Measurements from ENCODE around the gene GNAI3. TPM values are rescaled to one million over a fixed set of nuclear protein-coding genes. Genes with fewer than 3 reads are reported as not detected.

Gene GNAI3
- polyA plus RNA-seq, 3 donors: 3.0 to 14.2 (median 10.4) TPM

DNA sequence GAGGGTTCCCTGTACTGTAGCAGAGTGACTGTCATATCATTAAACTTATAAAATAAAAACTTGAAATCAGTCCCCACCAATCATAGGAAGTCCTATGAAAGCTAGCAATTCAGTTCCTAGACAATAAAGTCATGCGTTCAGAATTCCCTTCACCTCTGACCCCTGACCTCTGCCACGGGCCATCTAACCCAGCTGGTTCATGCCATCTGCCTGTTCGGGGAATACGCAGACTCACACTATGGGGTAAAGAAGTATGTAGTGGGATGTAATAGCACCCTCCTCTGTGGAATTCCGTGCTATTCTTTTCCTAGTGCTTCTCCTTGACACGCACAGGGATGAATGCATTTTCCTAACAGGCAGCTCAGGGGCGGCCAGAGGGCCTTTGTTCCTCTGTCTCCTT lies 109.6 kb downstream of the GNAI3 start:
- no peak overlapping the region for H3K27ac ChIP-seq (ENCODE audit: low read depth in 1 of 2, low read length in 2 of 2)
- H3K9ac ChIP-seq (ENCODE audit: insufficient read depth, low read length, poor library complexity, severe bottlenecking): no peak overlapping the region
- H3K36me3 ChIP-seq (replicated peaks in 1 of 2; ENCODE audit: control insufficient read depth in 1 of 2, insufficient read depth in 2 of 2, low read length in 2 of 2): peaks cover 0 to 3% of the 10 kb centered on the region in 2 donors
- no peaks in the 10 kb centered on the region for H4K20me1 ChIP-seq (ENCODE audit: insufficient read depth, low read length)
- H3K4me2 ChIP-seq (replicated peaks; ENCODE audit: extremely low read depth, low read length, poor library complexity, severe bottlenecking): no peak overlapping the region
- no peak overlapping the region for H3K27ac Mint-ChIP-seq
- H3K9me3 ChIP-seq (replicated peaks in 1 of 2; ENCODE audit: control insufficient read depth in 1 of 2, insufficient read depth in 1 of 2, low read length in 2 of 2): no peaks in the 10 kb centered on the region
- no peak overlapping the region for H3K4me3 Mint-ChIP-seq
- peaks cover 1 to 15% (median 9%) of the 10 kb centered on the region in 3 donors for H3K27me3 Mint-ChIP-seq (ENCODE audit: low read depth in 3 of 3)
- no peak overlapping the region for H2AFZ ChIP-seq (ENCODE audit: insufficient read depth, low read depth, low read length, poor library complexity, severe bottlenecking)
- 83% methylated on average over 2 of the region's 7 CpGs for WGBS (ENCODE audit: insufficient coverage)
- intact Hi-C loops (cut with micrococcal nuclease): no loop called here
- H3K27me3 ChIP-seq (ENCODE audit: control insufficient read depth in 2 of 2, insufficient read depth in 2 of 2, low read length in 2 of 2): no peaks in the 10 kb centered on the region
- peaks cover 0 to 1% (median 0%) of the 10 kb centered on the region in 7 donors for H3K9me3 Mint-ChIP-seq
- H3K4me1 Mint-ChIP-seq: peaks cover 62% of the 10 kb centered on the region
- DNase-seq: no peak
- TF ChIP-seq, protein P1, sequence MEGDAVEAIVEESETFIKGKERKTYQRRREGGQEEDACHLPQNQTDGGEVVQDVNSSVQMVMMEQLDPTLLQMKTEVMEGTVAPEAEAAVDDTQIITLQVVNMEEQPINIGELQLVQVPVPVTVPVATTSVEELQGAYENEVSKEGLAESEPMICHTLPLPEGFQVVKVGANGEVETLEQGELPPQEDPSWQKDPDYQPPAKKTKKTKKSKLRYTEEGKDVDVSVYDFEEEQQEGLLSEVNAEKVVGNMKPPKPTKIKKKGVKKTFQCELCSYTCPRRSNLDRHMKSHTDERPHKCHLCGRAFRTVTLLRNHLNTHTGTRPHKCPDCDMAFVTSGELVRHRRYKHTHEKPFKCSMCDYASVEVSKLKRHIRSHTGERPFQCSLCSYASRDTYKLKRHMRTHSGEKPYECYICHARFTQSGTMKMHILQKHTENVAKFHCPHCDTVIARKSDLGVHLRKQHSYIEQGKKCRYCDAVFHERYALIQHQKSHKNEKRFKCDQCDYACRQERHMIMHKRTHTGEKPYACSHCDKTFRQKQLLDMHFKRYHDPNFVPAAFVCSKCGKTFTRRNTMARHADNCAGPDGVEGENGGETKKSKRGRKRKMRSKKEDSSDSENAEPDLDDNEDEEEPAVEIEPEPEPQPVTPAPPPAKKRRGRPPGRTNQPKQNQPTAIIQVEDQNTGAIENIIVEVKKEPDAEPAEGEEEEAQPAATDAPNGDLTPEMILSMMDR (IDR thresholded peaks at IDR 0.05): no peak
- H3K36me3 Mint-ChIP-seq: peaks cover 6 to 11% of the 10 kb centered on the region in 2 donors
- peaks cover 42 to 50% of the 10 kb centered on the region in 2 donors for H3K4me1 ChIP-seq (ENCODE audit: control insufficient read depth in 1 of 2, insufficient read depth in 2 of 2, low read length in 2 of 2)
- no peak overlapping the region for H3K4me3 ChIP-seq (replicated peaks in 1 of 3; ENCODE audit: low read depth in 2 of 3, low read length in 3 of 3)
- H3K79me2 ChIP-seq (ENCODE audit: insufficient read depth, low read length): no peaks in the 10 kb centered on the region

DNA sequence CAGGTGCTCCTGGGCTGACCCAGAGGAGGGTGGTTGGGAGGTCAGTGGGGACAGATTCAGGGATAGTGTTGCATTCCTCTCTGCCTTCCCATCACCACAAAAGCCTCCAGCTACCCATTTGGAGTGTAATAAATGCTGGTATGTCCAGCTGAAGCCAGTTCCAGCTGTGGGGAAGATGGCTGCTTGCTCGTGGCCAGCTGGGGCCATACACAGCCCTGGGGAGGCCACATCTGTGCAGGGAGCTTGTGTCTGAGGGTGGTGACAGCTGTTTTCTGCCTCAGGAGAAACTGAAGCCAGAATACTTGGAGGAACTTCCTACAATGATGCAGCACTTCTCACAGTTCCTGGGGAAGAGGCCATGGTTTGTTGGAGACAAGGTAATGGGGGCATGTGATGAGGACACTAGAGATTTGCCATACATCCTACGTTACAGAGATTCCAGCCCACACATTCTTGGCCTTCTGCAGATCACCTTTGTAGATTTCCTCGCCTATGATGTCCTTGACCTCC lies 110.2 kb downstream of the GNAI3 start:
- TF ChIP-seq, protein P1 (IDR thresholded peaks at IDR 0.05): no peak
- H3K4me3 ChIP-seq (replicated peaks in 1 of 3; ENCODE audit: low read depth in 2 of 3, low read length in 3 of 3): no peak overlapping the region
- no peak overlapping the region for H3K9ac ChIP-seq (ENCODE audit: insufficient read depth, low read length, poor library complexity, severe bottlenecking)
- WGBS (ENCODE audit: insufficient coverage): 50% methylated on average over 2 of the region's 3 CpGs
- peaks cover 0 to 3% of the 10 kb centered on the region in 2 donors for H3K36me3 ChIP-seq (replicated peaks in 1 of 2; ENCODE audit: control insufficient read depth in 1 of 2, insufficient read depth in 2 of 2, low read length in 2 of 2)
- H3K27ac ChIP-seq (ENCODE audit: low read depth in 1 of 2, low read length in 2 of 2): no peak overlapping the region
- no peaks in the 10 kb centered on the region for H4K20me1 ChIP-seq (ENCODE audit: insufficient read depth, low read length)
- no peak overlapping the region for H3K4me2 ChIP-seq (replicated peaks; ENCODE audit: extremely low read depth, low read length, poor library complexity, severe bottlenecking)
- Mint-ChIP-seq H3K9me3 (peaks cover 0 to 1% (median 0%) of the 10 kb centered on the region in 7 donors), H3K4me3 (no peak overlapping the region), H3K27me3 (ENCODE audit: low read depth in 3 of 3) (peaks cover 1 to 11% (median 9%) of the 10 kb centered on the region in 3 donors), H3K36me3 (peaks cover 6 to 11% of the 10 kb centered on the region in 2 donors), H3K4me1 (peaks cover 62% of the 10 kb centered on the region), H3K27ac (peak overlapping the region in 3 of 7 donors; percentile 17 to 70 (median 23))
- no peaks in the 10 kb centered on the region for H3K9me3 ChIP-seq (replicated peaks in 1 of 2; ENCODE audit: control insufficient read depth in 1 of 2, insufficient read depth in 1 of 2, low read length in 2 of 2)
- no peaks in the 10 kb centered on the region for H3K79me2 ChIP-seq (ENCODE audit: insufficient read depth, low read length)
- H2AFZ ChIP-seq (ENCODE audit: insufficient read depth, low read depth, low read length, poor library complexity, severe bottlenecking): no peak overlapping the region
- peaks cover 42 to 50% of the 10 kb centered on the region in 2 donors for H3K4me1 ChIP-seq (ENCODE audit: control insufficient read depth in 1 of 2, insufficient read depth in 2 of 2, low read length in 2 of 2)
- DNase-seq: no peak
- intact Hi-C loops (cut with micrococcal nuclease): no loop called here
- no peaks in the 10 kb centered on the region for H3K27me3 ChIP-seq (ENCODE audit: control insufficient read depth in 2 of 2, insufficient read depth in 2 of 2, low read length in 2 of 2)
